HepG2 (cell line): Measurements from ENCODE around the gene OPA3. TPM values are rescaled to one million over a fixed set of nuclear protein-coding genes. Genes with fewer than 3 reads are reported as not detected.

Source experiments
- CREB1 ChIP-seq, 2 experiments: fragments of 450-650 bp in 1 of 2; IDR thresholded peaks; 2 replicates each; pipeline ENCODE4 v1.6.1; 2016 to 2017; ENCODE audit warnings: control low read depth in 1 of 2, mild to moderate bottlenecking in 1 of 2, missing compliant biosample characterization in 1 of 2, missing genetic modification characterization in 1 of 2
- E2F5 ChIP-seq: sonication (generic); formaldehyde crosslinking; conservative IDR thresholded peaks from 2 replicates; pipeline ENCODE4 v1.4.0; 2020; ENCODE audit warnings: missing genetic modification reagents
- GTF3A ChIP-seq: sonication (generic); formaldehyde crosslinking; conservative IDR thresholded peaks from 2 replicates; pipeline ENCODE4 v1.4.0; 2020; ENCODE audit warnings: mild to moderate bottlenecking, missing genetic modification reagents
- HNRNPUL1 ChIP-seq: fragments of 200-400 bp; formaldehyde crosslinking; IDR thresholded peaks from 2 replicates; pipeline ENCODE4 v1.6.1; 2017; ENCODE audit warnings: low read depth, mild to moderate bottlenecking, low read length, moderate library complexity
- HOXA7 ChIP-seq: sonication (generic); formaldehyde crosslinking; IDR thresholded peaks from 2 replicates; pipeline ENCODE4 v1.8.1; 2022; ENCODE audit warnings: mild to moderate bottlenecking, missing genetic modification reagents, moderate library complexity
- KMT2A ChIP-seq: sonication (generic); formaldehyde crosslinking; IDR thresholded peaks from 2 replicates; pipeline ENCODE4 v1.4.0; 2020; ENCODE audit warnings: missing genetic modification reagents
- MTA1 ChIP-seq: sonication (generic); formaldehyde crosslinking; IDR thresholded peaks from 2 replicates; pipeline ENCODE4 v1.4.0; 2020; ENCODE audit warnings: missing genetic modification reagents, mild to moderate bottlenecking, borderline replicate concordance
- NCOA1 ChIP-seq: sonication (generic); formaldehyde crosslinking; IDR thresholded peaks from 2 replicates; pipeline ENCODE4 v1.9.0; 2021; ENCODE audit warnings: missing genetic modification reagents
- NFYC ChIP-seq: IDR thresholded peaks from 2 replicates; pipeline ENCODE4 v1.6.1; 2016; ENCODE audit warnings: missing genetic modification reagents, missing compliant biosample characterization
- NKX3-1 ChIP-seq: sonication (generic); formaldehyde crosslinking; IDR thresholded peaks from 2 replicates; pipeline ENCODE4 v1.5.0; 2020; ENCODE audit warnings: missing genetic modification reagents
- RFXAP ChIP-seq: sonication (generic); formaldehyde crosslinking; IDR thresholded peaks from 2 replicates; pipeline ENCODE4 v1.4.0; 2020; ENCODE audit warnings: missing genetic modification reagents, borderline replicate concordance
- SMAD3 ChIP-seq: sonication (generic); formaldehyde crosslinking; IDR thresholded peaks from 2 replicates; pipeline ENCODE4 v1.4.0; 2020; ENCODE audit warnings: missing genetic modification reagents
- SNAPC2 ChIP-seq: sonication (generic); formaldehyde crosslinking; IDR thresholded peaks from 2 replicates; pipeline ENCODE4 v1.8.1; 2022; ENCODE audit warnings: mild to moderate bottlenecking, missing genetic modification reagents
- ZNF256 ChIP-seq: sonication (generic); formaldehyde crosslinking; conservative IDR thresholded peaks from 2 replicates; pipeline ENCODE4 v1.4.0; 2020; ENCODE audit warnings: missing genetic modification reagents
- ZNF562 ChIP-seq: sonication (generic); formaldehyde crosslinking; IDR thresholded peaks from 2 replicates; pipeline ENCODE4 v1.8.0; 2022; ENCODE audit warnings: missing genetic modification reagents, borderline replicate concordance
- ZNF776 ChIP-seq: sonication (generic); formaldehyde crosslinking; IDR thresholded peaks from 2 replicates; pipeline ENCODE4 v1.4.0; 2020; ENCODE audit warnings: mild to moderate bottlenecking, missing genetic modification reagents
- ZNF782 ChIP-seq: sonication (generic); formaldehyde crosslinking; IDR thresholded peaks from 2 replicates; pipeline ENCODE4 v1.4.0; 2020; ENCODE audit warnings: missing genetic modification reagents, mild to moderate bottlenecking, borderline replicate concordance
- ZNF83 ChIP-seq: sonication (generic); formaldehyde crosslinking; IDR thresholded peaks from 2 replicates; pipeline ENCODE4 v1.4.0; 2020; ENCODE audit warnings: missing genetic modification reagents, mild to moderate bottlenecking, borderline replicate concordance
- polyA plus RNA-seq, 8 experiments: library from polyadenylated mRNA; depleted of rRNA in 3 of 8; stranded (reverse) in 7 of 8; unstranded in 1 of 8; fragments of >200 nt; fragmentation: Illumina TruSeq in 4 of 8; extraction: Trizol in 4 of 8; gene quantifications; 2 replicates each; pipeline versions ENCODE4 v1.2.1 to v1.2.3, GENCODE V29; 2011 to 2016; ENCODE audit warnings: low read depth in 4 of 8, missing spikeins in 1 of 8, mixed read lengths in 1 of 8; ENCODE audit not compliant: insufficient read depth in 1 of 8
- total RNA-seq, 5 experiments: library from RNA; depleted of rRNA; stranded (reverse); fragments of >200 nt; fragmentation: Illumina TruSeq; extraction: Trizol; gene quantifications; 2 replicates each; pipeline ENCODE4 v1.2.3, GENCODE V29; 2016; ENCODE audit warnings: low read depth in 1 of 5
- TF ChIP-seq, protein P1 (sequence below): IDR thresholded peaks from 2 replicates; pipeline ENCODE4 v1.6.1; 2012; ENCODE audit warnings: low read length, improper control_type of control experiment
- TF ChIP-seq, protein P2 (sequence below): sonication (generic); formaldehyde crosslinking; IDR thresholded peaks from 2 replicates; pipeline ENCODE4 v1.4.0; 2020; ENCODE audit warnings: mild to moderate bottlenecking, missing genetic modification reagents

The OPA3 gene
- total and polyA plus RNA-seq, 2 of the 13 experiments (the other 11 are each of a cell fraction or from before 2014, with no cell fraction given): 8.3 to 17.7 TPM

GRCh38 chr19:45607071-45608029 lies 22.7 kb upstream of the OPA3 start (continued):
- no peak for TF ChIP-seq E2F5
- TF ChIP-seq CREB1 (IDR thresholded peaks at IDR 0.05): no peak
- TF ChIP-seq CREB1 (CRISPR knock-in tag; IDR thresholded peaks at IDR 0.05): no peak
- no peak for TF ChIP-seq GTF3A (CRISPR knock-in tag)
- TF ChIP-seq ZNF562 (CRISPR knock-in tag): no peak
- TF ChIP-seq, protein P1, sequence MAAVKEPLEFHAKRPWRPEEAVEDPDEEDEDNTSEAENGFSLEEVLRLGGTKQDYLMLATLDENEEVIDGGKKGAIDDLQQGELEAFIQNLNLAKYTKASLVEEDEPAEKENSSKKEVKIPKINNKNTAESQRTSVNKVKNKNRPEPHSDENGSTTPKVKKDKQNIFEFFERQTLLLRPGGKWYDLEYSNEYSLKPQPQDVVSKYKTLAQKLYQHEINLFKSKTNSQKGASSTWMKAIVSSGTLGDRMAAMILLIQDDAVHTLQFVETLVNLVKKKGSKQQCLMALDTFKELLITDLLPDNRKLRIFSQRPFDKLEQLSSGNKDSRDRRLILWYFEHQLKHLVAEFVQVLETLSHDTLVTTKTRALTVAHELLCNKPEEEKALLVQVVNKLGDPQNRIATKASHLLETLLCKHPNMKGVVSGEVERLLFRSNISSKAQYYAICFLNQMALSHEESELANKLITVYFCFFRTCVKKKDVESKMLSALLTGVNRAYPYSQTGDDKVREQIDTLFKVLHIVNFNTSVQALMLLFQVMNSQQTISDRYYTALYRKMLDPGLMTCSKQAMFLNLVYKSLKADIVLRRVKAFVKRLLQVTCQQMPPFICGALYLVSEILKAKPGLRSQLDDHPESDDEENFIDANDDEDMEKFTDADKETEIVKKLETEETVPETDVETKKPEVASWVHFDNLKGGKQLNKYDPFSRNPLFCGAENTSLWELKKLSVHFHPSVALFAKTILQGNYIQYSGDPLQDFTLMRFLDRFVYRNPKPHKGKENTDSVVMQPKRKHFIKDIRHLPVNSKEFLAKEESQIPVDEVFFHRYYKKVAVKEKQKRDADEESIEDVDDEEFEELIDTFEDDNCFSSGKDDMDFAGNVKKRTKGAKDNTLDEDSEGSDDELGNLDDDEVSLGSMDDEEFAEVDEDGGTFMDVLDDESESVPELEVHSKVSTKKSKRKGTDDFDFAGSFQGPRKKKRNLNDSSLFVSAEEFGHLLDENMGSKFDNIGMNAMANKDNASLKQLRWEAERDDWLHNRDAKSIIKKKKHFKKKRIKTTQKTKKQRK: no peak
- TF ChIP-seq ZNF256 (CRISPR knock-in tag): no peak
- no peak for TF ChIP-seq NKX3-1 (CRISPR knock-in tag)
- TF ChIP-seq SNAPC2 (CRISPR knock-in tag): no peak
- TF ChIP-seq SMAD3 (CRISPR knock-in tag): no peak
- TF ChIP-seq MTA1: no peak
- TF ChIP-seq NCOA1 (CRISPR knock-in tag): no peak
- TF ChIP-seq, protein P2, sequence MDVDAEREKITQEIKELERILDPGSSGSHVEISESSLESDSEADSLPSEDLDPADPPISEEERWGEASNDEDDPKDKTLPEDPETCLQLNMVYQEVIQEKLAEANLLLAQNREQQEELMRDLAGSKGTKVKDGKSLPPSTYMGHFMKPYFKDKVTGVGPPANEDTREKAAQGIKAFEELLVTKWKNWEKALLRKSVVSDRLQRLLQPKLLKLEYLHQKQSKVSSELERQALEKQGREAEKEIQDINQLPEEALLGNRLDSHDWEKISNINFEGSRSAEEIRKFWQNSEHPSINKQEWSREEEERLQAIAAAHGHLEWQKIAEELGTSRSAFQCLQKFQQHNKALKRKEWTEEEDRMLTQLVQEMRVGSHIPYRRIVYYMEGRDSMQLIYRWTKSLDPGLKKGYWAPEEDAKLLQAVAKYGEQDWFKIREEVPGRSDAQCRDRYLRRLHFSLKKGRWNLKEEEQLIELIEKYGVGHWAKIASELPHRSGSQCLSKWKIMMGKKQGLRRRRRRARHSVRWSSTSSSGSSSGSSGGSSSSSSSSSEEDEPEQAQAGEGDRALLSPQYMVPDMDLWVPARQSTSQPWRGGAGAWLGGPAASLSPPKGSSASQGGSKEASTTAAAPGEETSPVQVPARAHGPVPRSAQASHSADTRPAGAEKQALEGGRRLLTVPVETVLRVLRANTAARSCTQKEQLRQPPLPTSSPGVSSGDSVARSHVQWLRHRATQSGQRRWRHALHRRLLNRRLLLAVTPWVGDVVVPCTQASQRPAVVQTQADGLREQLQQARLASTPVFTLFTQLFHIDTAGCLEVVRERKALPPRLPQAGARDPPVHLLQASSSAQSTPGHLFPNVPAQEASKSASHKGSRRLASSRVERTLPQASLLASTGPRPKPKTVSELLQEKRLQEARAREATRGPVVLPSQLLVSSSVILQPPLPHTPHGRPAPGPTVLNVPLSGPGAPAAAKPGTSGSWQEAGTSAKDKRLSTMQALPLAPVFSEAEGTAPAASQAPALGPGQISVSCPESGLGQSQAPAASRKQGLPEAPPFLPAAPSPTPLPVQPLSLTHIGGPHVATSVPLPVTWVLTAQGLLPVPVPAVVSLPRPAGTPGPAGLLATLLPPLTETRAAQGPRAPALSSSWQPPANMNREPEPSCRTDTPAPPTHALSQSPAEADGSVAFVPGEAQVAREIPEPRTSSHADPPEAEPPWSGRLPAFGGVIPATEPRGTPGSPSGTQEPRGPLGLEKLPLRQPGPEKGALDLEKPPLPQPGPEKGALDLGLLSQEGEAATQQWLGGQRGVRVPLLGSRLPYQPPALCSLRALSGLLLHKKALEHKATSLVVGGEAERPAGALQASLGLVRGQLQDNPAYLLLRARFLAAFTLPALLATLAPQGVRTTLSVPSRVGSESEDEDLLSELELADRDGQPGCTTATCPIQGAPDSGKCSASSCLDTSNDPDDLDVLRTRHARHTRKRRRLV (CRISPR knock-in tag): no peak
- no peak for TF ChIP-seq ZNF776 (CRISPR knock-in tag)
- TF ChIP-seq RFXAP (CRISPR knock-in tag): no peak
- TF ChIP-seq ZNF782 (CRISPR knock-in tag): no peak
- no peak; the same call in 1 of the 2 replicates for TF ChIP-seq KMT2A (CRISPR knock-in tag)
- TF ChIP-seq NFYC (CRISPR knock-in tag): no peak
- TF ChIP-seq HNRNPUL1: no peak
- TF ChIP-seq ZNF83 (CRISPR knock-in tag): no peak
- TF ChIP-seq HOXA7 (CRISPR knock-in tag): no peak
